DND-41 (cell line): ENCODE measurements around the gene ZNF593.

Experiments
- EZH2 ChIP-seq: IDR thresholded peaks from 3 replicates; pipeline ENCODE4 v1.6.1; 2012; ENCODE audit warnings: borderline replicate concordance, low read depth, mild to moderate bottlenecking, moderate library complexity, low read length, inconsistent platforms; ENCODE audit not compliant: severe bottlenecking
- TF ChIP-seq, protein P1 (sequence below): IDR thresholded peaks from 2 replicates; pipeline ENCODE4 v1.5.1; 2012; ENCODE audit warnings: borderline replicate concordance, low read length, moderate library complexity, mild to moderate bottlenecking; ENCODE audit not compliant: poor library complexity, severe bottlenecking; ENCODE audit errors: extremely low read depth

DNA sequence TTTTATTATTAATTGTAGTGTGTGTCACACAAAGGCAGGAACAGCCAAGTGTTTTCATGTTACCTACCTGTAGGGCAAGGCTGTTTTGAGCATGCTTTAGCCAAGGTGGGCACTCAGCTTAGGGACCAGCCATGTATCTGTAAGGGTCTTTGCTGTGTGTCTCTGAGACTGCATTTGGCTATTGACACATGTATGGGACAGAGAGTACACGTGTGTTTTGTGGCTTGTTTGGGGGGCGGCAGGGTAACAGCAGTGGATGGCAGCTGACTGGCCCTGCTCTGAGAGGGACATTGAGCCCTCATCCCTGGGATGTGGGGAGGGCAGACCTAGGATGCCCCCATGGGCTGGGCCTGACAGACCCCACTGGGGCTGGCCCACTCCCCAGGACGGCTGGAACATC is 27.6 kb downstream of the ZNF593 start:
- TF ChIP-seq, protein P1, sequence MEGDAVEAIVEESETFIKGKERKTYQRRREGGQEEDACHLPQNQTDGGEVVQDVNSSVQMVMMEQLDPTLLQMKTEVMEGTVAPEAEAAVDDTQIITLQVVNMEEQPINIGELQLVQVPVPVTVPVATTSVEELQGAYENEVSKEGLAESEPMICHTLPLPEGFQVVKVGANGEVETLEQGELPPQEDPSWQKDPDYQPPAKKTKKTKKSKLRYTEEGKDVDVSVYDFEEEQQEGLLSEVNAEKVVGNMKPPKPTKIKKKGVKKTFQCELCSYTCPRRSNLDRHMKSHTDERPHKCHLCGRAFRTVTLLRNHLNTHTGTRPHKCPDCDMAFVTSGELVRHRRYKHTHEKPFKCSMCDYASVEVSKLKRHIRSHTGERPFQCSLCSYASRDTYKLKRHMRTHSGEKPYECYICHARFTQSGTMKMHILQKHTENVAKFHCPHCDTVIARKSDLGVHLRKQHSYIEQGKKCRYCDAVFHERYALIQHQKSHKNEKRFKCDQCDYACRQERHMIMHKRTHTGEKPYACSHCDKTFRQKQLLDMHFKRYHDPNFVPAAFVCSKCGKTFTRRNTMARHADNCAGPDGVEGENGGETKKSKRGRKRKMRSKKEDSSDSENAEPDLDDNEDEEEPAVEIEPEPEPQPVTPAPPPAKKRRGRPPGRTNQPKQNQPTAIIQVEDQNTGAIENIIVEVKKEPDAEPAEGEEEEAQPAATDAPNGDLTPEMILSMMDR, result no peak
- TF ChIP-seq EZH2, result no peak
